Fibroblast of lung (primary cell): ENCODE results near the gene UNKL. TPM values are rescaled to one million over a fixed set of nuclear protein-coding genes. Genes with fewer than 3 reads are reported as not detected.

Source experiments
- DNase-seq, 2 donors: peaks; one replicate each; pipeline versions ENCODE4 v3.0.0 to v3.0.0-alpha.2; 2010; ENCODE audit warnings: low read depth in 2 of 2
- H2AFZ ChIP-seq: 2 replicates; pipeline ENCODE4 v1.5.1; 2012; ENCODE audit warnings: low read length, control low read depth, inconsistent platforms
- H3K27ac ChIP-seq: 2 replicates; pipeline ENCODE4 v1.5.1; 2011; ENCODE audit warnings: low read length, control low read depth; ENCODE audit not compliant: insufficient read depth
- H3K27me3 ChIP-seq: 2 replicates; pipeline ENCODE4 v1.5.1; 2011; ENCODE audit warnings: mild to moderate bottlenecking, low read length; ENCODE audit not compliant: control insufficient read depth, insufficient read depth
- H3K36me3 ChIP-seq: 2 replicates; pipeline ENCODE4 v1.5.1; 2011; ENCODE audit warnings: low read length; ENCODE audit not compliant: control insufficient read depth, insufficient read depth
- H3K4me1 ChIP-seq: 2 replicates; pipeline ENCODE4 v1.5.1; 2011; ENCODE audit warnings: low read length; ENCODE audit not compliant: control insufficient read depth, insufficient read depth; ENCODE audit errors: extremely low read depth
- H3K4me2 ChIP-seq: 2 replicates; pipeline ENCODE4 v1.5.1; 2011; ENCODE audit warnings: low read length, control low read depth; ENCODE audit not compliant: insufficient read depth; ENCODE audit errors: extremely low read depth
- H3K4me3 ChIP-seq, 4 experiments: fragments of 200-600 bp in 1 of 4; sonication (generic) in 1 of 4; replicated peaks in 1 of 4; 2 replicates each; pipeline ENCODE4 v1.5.1; 2011 to 2016; ENCODE audit warnings: low read length in 4 of 4, low read depth in 3 of 4, mild to moderate bottlenecking in 3 of 4, control low read depth in 2 of 4, inconsistent platforms in 1 of 4, mixed read lengths in 1 of 4; ENCODE audit not compliant: insufficient read depth in 1 of 4; ENCODE audit errors: control extremely low read depth in 1 of 4
- H3K79me2 ChIP-seq: 2 replicates; pipeline ENCODE4 v1.5.1; 2012; ENCODE audit warnings: mild to moderate bottlenecking, low read length, inconsistent platforms; ENCODE audit not compliant: control insufficient read depth, insufficient read depth
- H3K9ac ChIP-seq: 2 replicates; pipeline ENCODE4 v1.5.1; 2011; ENCODE audit warnings: mild to moderate bottlenecking, low read length, control low read depth; ENCODE audit not compliant: insufficient read depth
- H3K9me3 ChIP-seq: 2 replicates; pipeline ENCODE4 v1.5.1; 2012; ENCODE audit warnings: low read depth, low read length; ENCODE audit not compliant: control insufficient read depth, insufficient read depth
- H4K20me1 ChIP-seq: 2 replicates; pipeline ENCODE4 v1.5.1; 2011; ENCODE audit warnings: low read length; ENCODE audit not compliant: control insufficient read depth, insufficient read depth; ENCODE audit errors: extremely low read depth
- EZH2 ChIP-seq: IDR thresholded peaks from 2 replicates; pipeline ENCODE4 v1.5.1; 2012; ENCODE audit warnings: low read length, control low read depth, mild to moderate bottlenecking; ENCODE audit errors: missing control alignments
- polyA plus RNA-seq, 2 donors: library from polyadenylated mRNA; depleted of rRNA in 1 of 2; stranded (reverse) in 1 of 2; unstranded in 1 of 2; fragments of >200 nt; gene quantifications; 2 replicates each; pipeline ENCODE4 v1.2.1, GENCODE V29; 2011 to 2012; ENCODE audit warnings: missing spikeins in 1 of 2
- total RNA-seq: library from RNA; depleted of rRNA; stranded (reverse); fragments of >200 nt; gene quantifications from 2 replicates; pipeline ENCODE4 v1.2.1, GENCODE V29; 2014
- TF ChIP-seq, protein P1 (sequence below), 2 donors: IDR thresholded peaks in 1 of 2; conservative IDR thresholded peaks in 1 of 2; 1 replicate in 1 of 2; 2 replicates in 1 of 2; pipeline ENCODE4 v1.5.1; 2011 to 2012; ENCODE audit warnings: low read length in 2 of 2, control low read depth in 1 of 2, inconsistent platforms in 1 of 2, low read depth in 1 of 2, mild to moderate bottlenecking in 1 of 2

The UNKL gene
- total and polyA plus RNA-seq, 2 donors (not counting 1 experiment from before 2014, with no cell fraction given): 4.3 to 6.3 TPM

- no peak overlapping the region for H3K9ac ChIP-seq
- no peak overlapping the region for H3K4me2 ChIP-seq
- no peak overlapping the region for H3K4me3 ChIP-seq
- DNase-seq: no peak
- H3K27ac ChIP-seq: no peak overlapping the region
- TF ChIP-seq, protein P1, sequence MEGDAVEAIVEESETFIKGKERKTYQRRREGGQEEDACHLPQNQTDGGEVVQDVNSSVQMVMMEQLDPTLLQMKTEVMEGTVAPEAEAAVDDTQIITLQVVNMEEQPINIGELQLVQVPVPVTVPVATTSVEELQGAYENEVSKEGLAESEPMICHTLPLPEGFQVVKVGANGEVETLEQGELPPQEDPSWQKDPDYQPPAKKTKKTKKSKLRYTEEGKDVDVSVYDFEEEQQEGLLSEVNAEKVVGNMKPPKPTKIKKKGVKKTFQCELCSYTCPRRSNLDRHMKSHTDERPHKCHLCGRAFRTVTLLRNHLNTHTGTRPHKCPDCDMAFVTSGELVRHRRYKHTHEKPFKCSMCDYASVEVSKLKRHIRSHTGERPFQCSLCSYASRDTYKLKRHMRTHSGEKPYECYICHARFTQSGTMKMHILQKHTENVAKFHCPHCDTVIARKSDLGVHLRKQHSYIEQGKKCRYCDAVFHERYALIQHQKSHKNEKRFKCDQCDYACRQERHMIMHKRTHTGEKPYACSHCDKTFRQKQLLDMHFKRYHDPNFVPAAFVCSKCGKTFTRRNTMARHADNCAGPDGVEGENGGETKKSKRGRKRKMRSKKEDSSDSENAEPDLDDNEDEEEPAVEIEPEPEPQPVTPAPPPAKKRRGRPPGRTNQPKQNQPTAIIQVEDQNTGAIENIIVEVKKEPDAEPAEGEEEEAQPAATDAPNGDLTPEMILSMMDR (conservative IDR thresholded peaks at IDR 0.05 in 1 of 2, IDR thresholded peaks at IDR 0.05 in 1 of 2; ENCODE audit: low read depth in 1 of 2, low read length in 2 of 2): no peak
- TF ChIP-seq EZH2: no peak
- H3K9me3 ChIP-seq: no peaks in the 10 kb centered on the region
- no peaks in the 10 kb centered on the region for H3K36me3 ChIP-seq
- H2AFZ ChIP-seq: no peak overlapping the region
- H4K20me1 ChIP-seq: no peaks in the 10 kb centered on the region
- H3K4me1 ChIP-seq: no peaks in the 10 kb centered on the region
- H3K79me2 ChIP-seq: no peaks in the 10 kb centered on the region
- H3K27me3 ChIP-seq: no peaks in the 10 kb centered on the region
Observed at GRCh38 chr16:1341495-1342420, 72.7 kb downstream of the UNKL start.

DNA sequence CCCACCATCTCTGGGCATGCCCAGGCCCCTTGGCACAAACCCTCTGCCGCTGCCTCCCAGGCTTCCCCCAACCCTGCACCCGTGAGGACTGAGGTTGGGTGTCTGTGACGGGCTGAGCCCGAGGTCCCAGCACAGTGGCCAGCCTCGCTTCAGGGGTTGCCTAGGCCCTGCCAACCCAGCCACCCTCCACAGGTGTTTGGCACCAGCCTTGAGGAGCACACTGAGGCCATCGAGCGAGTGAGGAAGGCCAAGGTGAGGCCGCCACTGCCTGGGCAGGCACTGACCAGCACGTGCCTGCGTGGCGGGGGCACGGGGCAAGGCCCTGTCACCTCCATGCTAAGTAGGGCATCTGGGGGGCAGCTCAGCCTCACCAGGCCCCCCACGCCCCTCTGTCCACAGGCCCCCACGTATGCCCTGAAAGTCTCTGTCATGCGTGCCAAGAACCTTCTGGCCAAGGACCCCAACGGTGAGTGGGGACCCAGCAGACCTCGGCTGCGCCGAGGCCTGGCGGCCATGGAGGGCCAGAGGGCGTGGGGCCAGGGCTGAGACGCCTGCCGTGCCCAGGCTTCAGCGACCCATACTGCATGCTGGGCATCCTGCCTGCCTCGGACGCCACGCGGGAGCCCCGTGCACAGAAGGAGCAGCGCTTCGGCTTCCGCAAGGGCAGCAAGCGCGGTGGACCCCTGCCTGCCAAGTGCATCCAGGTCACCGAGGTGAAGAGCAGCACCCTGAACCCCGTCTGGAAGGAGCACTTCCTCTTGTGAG is 73.6 kb downstream of the UNKL start:
- Histone ChIP-seq H3K27me3 (no peaks in the 10 kb centered on the region), H3K36me3 (no peaks in the 10 kb centered on the region), H3K79me2 (no peaks in the 10 kb centered on the region), H3K4me3 (no peak overlapping the region), H4K20me1 (no peaks in the 10 kb centered on the region), H3K9ac (no peak overlapping the region), H2AFZ (no peak overlapping the region), H3K9me3 (no peaks in the 10 kb centered on the region), H3K4me2 (no peak overlapping the region), H3K4me1 (no peaks in the 10 kb centered on the region), H3K27ac (no peak overlapping the region)
- no peak for DNase-seq
- TF ChIP-seq, protein P1 (conservative IDR thresholded peaks at IDR 0.05 in 1 of 2, IDR thresholded peaks at IDR 0.05 in 1 of 2; ENCODE audit: low read depth in 1 of 2, low read length in 2 of 2): no peak
- no peak for TF ChIP-seq EZH2
